GM12878 (cell line): ENCODE data around the gene KDM2A. TPM values are rescaled to one million over a fixed set of nuclear protein-coding genes. Genes with fewer than 3 reads are reported as not detected.

Source experiments
- ATAC-seq: fragments of 200-7000 bp; cut with Tn5 transposase; 3 replicates; pipeline ENCODE4 v1.9.1; 2020; ENCODE audit warnings: mild to moderate bottlenecking, moderate library complexity
- BruUV-seq: library from RNA; stranded (reverse); fragments of 400-500 nt; replicated peaks from 2 replicates; lab custom pipeline; 2021; lab: Mats Ljungman, UMichigan
- CTCF ChIA-PET: fragments of 300-600 bp; sonication (Branson Sonifier 250); formaldehyde crosslinking; extraction: SDS; loops from one replicate; lab custom pipeline; 2021; ENCODE audit warnings: inconsistent platforms; lab: Yijun Ruan, JAX
- POLR2A ChIA-PET: fragments of 350-600 bp; formaldehyde crosslinking; extraction: SDS; loops from one replicate; lab custom pipeline; 2021; ENCODE audit warnings: inconsistent platforms; lab: Charles Lee
- RAD21 ChIA-PET: fragments of 300-600 bp; sonication (Branson Sonifier 250); formaldehyde crosslinking; loops from one replicate; lab custom pipeline; 2023; ENCODE audit warnings: antibody characterized with exemption; ENCODE audit not compliant: unreplicated experiment; lab: Charles Lee
- SMC1A ChIA-PET: fragments of 300-600 bp; sonication (Branson Sonifier 250); formaldehyde crosslinking; loops from one replicate; lab custom pipeline; 2023; ENCODE audit not compliant: unreplicated experiment, uncharacterized antibody; lab: Charles Lee
- DNase-seq: peaks from one replicate; pipeline ENCODE4 v3.0.0-alpha.2; 2011; ENCODE audit warnings: low read depth, low spot score
- FAIRE-seq: peaks from 3 replicates; lab custom pipeline; 2011; peaks lifted over from hg19 to GRCh38; lab: Jason Lieb, UNC
- H2AFZ ChIP-seq: 2 replicates; pipeline ENCODE4 v1.6.0; 2011; ENCODE audit warnings: low read depth, low read length, control low read depth; ENCODE audit not compliant: control insufficient read depth
- H3K27ac ChIP-seq: 2 replicates; pipeline ENCODE4 v1.5.1; 2011; ENCODE audit warnings: control low read depth; ENCODE audit not compliant: control insufficient read depth, insufficient read depth
- H3K27me3 ChIP-seq, 2 experiments: replicated peaks in 1 of 2; 2 replicates each; pipeline versions ENCODE4 v1.6.0 to v1.6.1; 2011; ENCODE audit warnings: low read length in 1 of 2; ENCODE audit not compliant: control insufficient read depth in 2 of 2, insufficient read depth in 2 of 2
- H3K36me3 ChIP-seq, 2 experiments: 2 replicates each; pipeline ENCODE4 v1.5.1; 2011; ENCODE audit warnings: low read length in 1 of 2; ENCODE audit not compliant: control insufficient read depth in 2 of 2, insufficient read depth in 2 of 2
- H3K4me1 ChIP-seq: 2 replicates; pipeline ENCODE4 v1.6.1; 2011; ENCODE audit warnings: mild to moderate bottlenecking, low read length, moderate library complexity, mixed read lengths; ENCODE audit not compliant: control insufficient read depth, insufficient read depth
- H3K4me2 ChIP-seq: 2 replicates; pipeline ENCODE4 v1.6.0; 2011; ENCODE audit warnings: control low read depth; ENCODE audit not compliant: control insufficient read depth, insufficient read depth
- H3K4me3 ChIP-seq: fragments of 200-600 bp; sonication (generic); 2 replicates; pipeline ENCODE4 v1.5.1; 2016
- H3K79me2 ChIP-seq: 2 replicates; pipeline ENCODE4 v1.6.0; 2011; ENCODE audit warnings: low read length; ENCODE audit not compliant: control insufficient read depth, insufficient read depth
- H3K9ac ChIP-seq: 2 replicates; pipeline ENCODE4 v1.8.0; 2011; ENCODE audit warnings: low read length, control low read depth, mixed read lengths; ENCODE audit not compliant: control insufficient read depth, insufficient read depth
- H3K9me3 ChIP-seq: replicated peaks from 3 replicates; pipeline ENCODE4 v1.5.1; 2011; ENCODE audit warnings: mild to moderate bottlenecking, low read length; ENCODE audit not compliant: control insufficient read depth, insufficient read depth
- H4K20me1 ChIP-seq: 2 replicates; pipeline ENCODE4 v1.6.0; 2011; ENCODE audit not compliant: control insufficient read depth, insufficient read depth
- BRCA1 ChIP-seq: IDR thresholded peaks from 2 replicates; pipeline ENCODE4 v1.6.1; 2011; ENCODE audit warnings: low read depth, low read length, improper control_type of control experiment
- DPF2 ChIP-seq: fragments of 450-650 bp; IDR thresholded peaks from 2 replicates; pipeline ENCODE4 v1.6.1; 2017; ENCODE audit warnings: mild to moderate bottlenecking
- FOS ChIP-seq: IDR thresholded peaks from 3 replicates; pipeline ENCODE4 v1.6.1; 2011; ENCODE audit warnings: borderline replicate concordance; ENCODE audit not compliant: insufficient read length; ENCODE audit errors: extremely low read depth
- KAT2A ChIP-seq: conservative IDR thresholded peaks from 2 replicates; pipeline ENCODE4 v1.6.1; 2011; ENCODE audit warnings: low read depth, low read length; ENCODE audit not compliant: control insufficient read depth
- RAD51 ChIP-seq: fragments of 450-650 bp; IDR thresholded peaks from 2 replicates; pipeline ENCODE4 v1.6.1; 2016; ENCODE audit warnings: moderate library complexity, mild to moderate bottlenecking, inconsistent platforms
- RBBP5 ChIP-seq: fragments of 200-600 bp; sonication (generic); conservative IDR thresholded peaks from 2 replicates; pipeline ENCODE4 v1.6.1; 2016
- SMC3 ChIP-seq: IDR thresholded peaks from 2 replicates; pipeline ENCODE4 v1.6.1; 2011; ENCODE audit warnings: low read length, improper control_type of control experiment, borderline replicate concordance
- WGBS: methylation state at CpG from one replicate; pipeline ENCODE4 v1.1.6; 2016; ENCODE audit warnings: low lambda C conversion rate; ENCODE audit not compliant: insufficient replicate concordance, insufficient coverage; ENCODE audit errors: missing lambda C conversion rate; 5-methylcytosine and 5-hydroxymethylcytosine counted together
- in situ Hi-C: fragments of 300-500 bp; cut with MboI; formaldehyde crosslinking; loops from 9 replicates; pipeline ENCODE4 v1.14.3; 2018; ENCODE audit warnings: mixed read lengths
- intact Hi-C: fragments of 100-400 bp; cut with micrococcal nuclease; formaldehyde crosslinking; loops from one replicate; pipeline ENCODE4 v1.14.2; 2022; ENCODE audit not compliant: unreplicated experiment
- polyA plus RNA-seq, 11 experiments: library from polyadenylated mRNA; depleted of rRNA in 4 of 11; unstranded in 6 of 11; stranded (reverse) in 5 of 11; fragments of >200 nt; fragmentation: Nextera tagmentation in 4 of 11; fragmentation: Illumina TruSeq in 1 of 11; extraction: Ambion mirVana in 4 of 11; extraction: Trizol in 1 of 11; gene quantifications; 1 replicate in 1 of 11; 2 replicates in 10 of 11; pipeline versions ENCODE4 v1.2.1 to v1.2.3, GENCODE V29; 2011 to 2016; ENCODE audit warnings: inconsistent platforms in 2 of 11, missing spikeins in 2 of 11, low read depth in 1 of 11
- total RNA-seq, 4 experiments: library from RNA; depleted of rRNA in 3 of 4; stranded (reverse); fragments of >200 nt in 3 of 4; fragmentation: Illumina TruSeq in 1 of 4; extraction: Trizol in 1 of 4; gene quantifications; 2 replicates each; pipeline versions ENCODE4 v1.2.1 to v1.2.3, GENCODE V29; 2013 to 2021

Gene KDM2A
- total and polyA plus RNA-seq, 10 of the 15 experiments (the other 5 are each of a cell fraction or from before 2014, with no cell fraction given): 10.5 to 69.3 (median 41.6) TPM

DNA sequence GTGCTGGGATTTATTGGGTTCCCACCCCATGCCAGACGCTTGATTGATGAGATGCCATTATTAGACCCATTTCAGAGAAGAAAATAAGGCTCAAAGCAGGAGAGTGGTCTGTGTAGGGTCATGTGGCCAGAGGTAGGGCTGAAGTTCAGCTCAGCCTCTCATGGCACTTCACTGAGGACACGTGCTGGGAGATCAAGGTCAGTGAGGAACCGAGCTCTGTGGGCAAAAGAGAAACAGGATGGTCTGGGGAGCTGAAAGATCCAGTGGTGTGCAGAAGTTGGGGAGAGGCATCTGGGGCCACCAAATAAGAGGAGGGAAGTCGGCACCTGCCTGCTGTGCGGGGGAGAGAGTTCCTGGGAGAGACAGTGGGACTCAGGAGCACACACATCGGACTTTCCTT is 42.9 kb upstream of the KDM2A start:
- Histone ChIP-seq H3K79me2 (no peaks in the 10 kb centered on the region), H3K27me3 (no peaks in the 10 kb centered on the region), H3K4me1 (peaks cover 21% of the 10 kb centered on the region), H3K4me2 (no peak overlapping the region), H3K9me3 (no peaks in the 10 kb centered on the region), H3K27ac (no peak overlapping the region; the same call in 1 of the 2 replicates), H2AFZ (no peak overlapping the region; the same call in 1 of the 2 replicates), H4K20me1 (no peaks in the 10 kb centered on the region), H3K9ac (no peak overlapping the region), H3K4me3 (no peak overlapping the region), H3K36me3 (no peaks in the 10 kb centered on the region)
- POLR2A ChIA-PET: no interaction called here
- 93% methylated on average over 6 of the region's 6 CpGs for WGBS
- TF ChIP-seq FOS (no peak), BRCA1 (no peak), RBBP5 (no peak), SMC3 (no peak), DPF2 (no peak), RAD51 (no peak), KAT2A (no peak)
- SMC1A ChIA-PET: interaction anchor here (1.1 kb wide), 1 partner anchor 18 kb away, joined by 3 read pairs; no protein-coding TSS in a partner anchor
- no peak for FAIRE-seq
- peak; percentile 23; the same call in 1 of the 3 replicates for ATAC-seq
- DNase-seq: no peak
- CTCF ChIA-PET: interaction anchor here (0.8 to 5.2 kb wide), 2 partner anchors 23 to 164 kb away, joined by 3 to 55 read pairs; no protein-coding TSS in a partner anchor
- in situ Hi-C loops: no loop called here
- intact Hi-C loops: no loop called here
- BruUV-seq: no TSS peak
- RAD21 ChIA-PET: interaction anchor here (1.0 to 2.2 kb wide), 2 partner anchors 43 to 241 kb away, joined by 3 to 6 read pairs; partner anchors contain the start of gene KDM2A
